Nephron progenitor cell (in vitro differentiated cells): Measurements from ENCODE around the gene IQGAP2.
"Not testable (repeated sequence)": the region's sequence is repeated elsewhere in the genome, so short reads cannot be mapped to it uniquely, and the experiment has no call there.

ENCODE experiments used
- DNase-seq: peaks from one replicate; pipeline ENCODE4 v3.0.0; 2021
- H3K27ac Mint-ChIP-seq: 2 replicates; pipeline ENCODE4 v1.8.0; 2021; ENCODE audit warnings: mild to moderate bottlenecking, moderate library complexity, mixed read lengths
- H3K27me3 Mint-ChIP-seq: 2 replicates; pipeline ENCODE4 v1.8.0; 2021; ENCODE audit warnings: mild to moderate bottlenecking, low read depth, mixed read lengths; ENCODE audit not compliant: poor library complexity
- H3K36me3 Mint-ChIP-seq: 2 replicates; pipeline ENCODE4 v1.8.0; 2021; ENCODE audit warnings: low read depth, mixed read lengths
- H3K4me1 Mint-ChIP-seq: 2 replicates; pipeline ENCODE4 v1.8.0; 2021; ENCODE audit warnings: mixed read lengths
- H3K4me3 Mint-ChIP-seq: 2 replicates; pipeline ENCODE4 v1.8.0; 2021; ENCODE audit warnings: mild to moderate bottlenecking, moderate library complexity, mixed read lengths
- H3K9me3 Mint-ChIP-seq: 2 replicates; pipeline ENCODE4 v1.8.0; 2021; ENCODE audit warnings: mild to moderate bottlenecking, moderate library complexity, mixed read lengths
- CTCF ChIP-seq: fragments of 200-600 bp; sonication (generic); IDR thresholded peaks from 2 replicates; pipeline ENCODE4 v1.5.0; 2021; ENCODE audit warnings: antibody characterized with exemption

IQGAP2 gene

GRCh38 chr5:76675364-76675763 lies 272.3 kb downstream of the IQGAP2 start:
- Mint-ChIP-seq H3K27me3 (peaks cover 4% of the 10 kb centered on the region), H3K4me1 (peaks cover 5% of the 10 kb centered on the region), H3K36me3 (peaks cover 61% of the 10 kb centered on the region), H3K9me3 (peaks cover 2% of the 10 kb centered on the region), H3K27ac (no peak overlapping the region), H3K4me3 (no peak overlapping the region)
- no peak for TF ChIP-seq CTCF
- no peak for DNase-seq

- H3K9me3 Mint-ChIP-seq: peaks cover 4% of the 10 kb centered on the region
- TF ChIP-seq CTCF: no peak
- no peak overlapping the region for H3K4me3 Mint-ChIP-seq
- H3K27me3 Mint-ChIP-seq: no peaks in the 10 kb centered on the region
- no peak overlapping the region for H3K27ac Mint-ChIP-seq
- H3K36me3 Mint-ChIP-seq: peaks cover 59% of the 10 kb centered on the region
- H3K4me1 Mint-ChIP-seq: no peaks in the 10 kb centered on the region
- no peak for DNase-seq
Observed at GRCh38 chr5:76677849-76678472, 274.9 kb downstream of the IQGAP2 start.

- Mint-ChIP-seq H3K4me3 (no peak overlapping the region), H3K9me3 (peaks cover 4% of the 10 kb centered on the region), H3K4me1 (peaks cover under 1% of the 10 kb centered on the region), H3K27ac (no peak overlapping the region), H3K27me3 (no peaks in the 10 kb centered on the region), H3K36me3 (peaks cover 57% of the 10 kb centered on the region)
- TF ChIP-seq CTCF: no peak
- no peak for DNase-seq
Observed at GRCh38 chr5:76679231-76679630, 276.1 kb downstream of the IQGAP2 start.

- not testable (repeated sequence) for H3K4me3 Mint-ChIP-seq, H3K27me3 Mint-ChIP-seq, H3K9me3 Mint-ChIP-seq, H3K27ac Mint-ChIP-seq, H3K4me1 Mint-ChIP-seq
- DNase-seq: peak; percentile 8
- peaks cover 60% of the 10 kb centered on the region for H3K36me3 Mint-ChIP-seq
Observed at GRCh38 chr5:76680826-76681225, 277.7 kb downstream of the IQGAP2 start.

GRCh38 chr5:76681287-76681686 lies 278.2 kb downstream of the IQGAP2 start:
- no peak overlapping the region for H3K27ac Mint-ChIP-seq
- DNase-seq: no peak
- H3K27me3 Mint-ChIP-seq: peaks cover 5% of the 10 kb centered on the region
- no peak overlapping the region for H3K4me3 Mint-ChIP-seq
- TF ChIP-seq CTCF: no peak
- H3K36me3 Mint-ChIP-seq: peaks cover 60% of the 10 kb centered on the region
- peaks cover 9% of the 10 kb centered on the region for H3K4me1 Mint-ChIP-seq
- H3K9me3 Mint-ChIP-seq: peaks cover 11% of the 10 kb centered on the region

- H3K4me1 Mint-ChIP-seq: peaks cover 9% of the 10 kb centered on the region
- no peak overlapping the region for H3K4me3 Mint-ChIP-seq
- H3K9me3 Mint-ChIP-seq: peaks cover 22% of the 10 kb centered on the region
- TF ChIP-seq CTCF: no peak
- peaks cover 5% of the 10 kb centered on the region for H3K27me3 Mint-ChIP-seq
- peaks cover 64% of the 10 kb centered on the region for H3K36me3 Mint-ChIP-seq
- no peak overlapping the region for H3K27ac Mint-ChIP-seq
- no peak for DNase-seq
Observed at GRCh38 chr5:76682387-76682786, 279.3 kb downstream of the IQGAP2 start.
